ENCODE data around the gene USP3. TPM values are rescaled to one million over a fixed set of nuclear protein-coding genes. Genes with fewer than 3 reads are reported as not detected.

USP3 gene
- total and polyA plus RNA-seq, 2 of the 13 experiments (the other 11 are each of a cell fraction or from before 2014, with no cell fraction given), result 14.3 to 61.2 TPM

- TF ChIP-seq ZBTB44 (CRISPR knock-in tag; IDR thresholded peaks at IDR 0.05) (no peak), ZNF260 (CRISPR knock-in tag; IDR thresholded peaks at IDR 0.05; ENCODE audit: borderline replicate concordance, low read depth) (no peak)
Observed at GRCh38 chr15:63466378-63467192, 37.8 kb upstream of the USP3 start (continued).

GRCh38 chr15:63469190-63469589, 35.2 kb upstream of the USP3 start:
- FAIRE-seq (no peak), DNase-seq (ENCODE audit: low spot score) (no peak), ATAC-seq (no peak)
- intact Hi-C loops (cut with micrococcal nuclease; ENCODE audit: unreplicated experiment), result loop anchor here (5.0 kb wide), 1 partner anchor 128 kb away; the partner anchor contains the start of gene FBXL22
- Histone ChIP-seq H3K4me3 (replicated peaks in 1 of 3; ENCODE audit: insufficient read depth in 1 of 3, low read depth in 2 of 3, low read length in 3 of 3) (no peak overlapping the region), H3K27me3 (ENCODE audit: control insufficient read depth in 1 of 2, insufficient read depth in 2 of 2, low read length in 2 of 2) (no peaks in the 10 kb centered on the region), H3K9me3 (ENCODE audit: low read length) (no peaks in the 10 kb centered on the region), H3K4me1 (ENCODE audit: insufficient read depth, low read length) (peaks cover 68% of the 10 kb centered on the region), H3K36me3 (replicated peaks in 1 of 2; ENCODE audit: control insufficient read depth in 1 of 2, insufficient read depth in 2 of 2, low read length in 2 of 2) (no peaks in the 10 kb centered on the region), H3K4me2 (ENCODE audit: low read depth, low read length) (no peak overlapping the region), H2AFZ (ENCODE audit: low read length) (no peak overlapping the region), H3K27ac (ENCODE audit: extremely low read length, insufficient read depth, low read length) (no peak overlapping the region), H3K79me2 (ENCODE audit: insufficient read depth, low read length) (no peaks in the 10 kb centered on the region), H4K20me1 (ENCODE audit: insufficient read depth, low read length) (no peaks in the 10 kb centered on the region), H3K9ac (ENCODE audit: insufficient read depth, low read depth, low read length) (no peak overlapping the region)
- 97% methylated on average over 4 of the region's 5 CpGs for WGBS (ENCODE audit: low lambda C conversion rate)
- in situ Hi-C loops (cut with HindIII; ENCODE audit: extremely low pct_ligation_motif_present, low pct_unique_long_range_greater_than_20kb), result loop anchor here (5.0 kb wide), 2 partner anchors 33 to 123 kb away; partner anchors contain the start of gene USP3
- BruUV-seq (replicated peaks), result no TSS peak
- POLR2A ChIA-PET, result interaction anchor here (0.7 to 1.1 kb wide), 2 partner anchors 11 to 268 kb away, joined by 3 read pairs; no protein-coding TSS in a partner anchor
- CTCF ChIA-PET (ENCODE audit: low intra/inter-chr PET ratio, low total read pairs), result no interaction called here
- TF ChIP-seq HMGXB4 (CRISPR knock-in tag; IDR thresholded peaks at IDR 0.05; ENCODE audit: borderline replicate concordance in 1 of 2, low read depth in 1 of 2) (no peak), ZFP41 (CRISPR knock-in tag; IDR thresholded peaks at IDR 0.05; ENCODE audit: borderline replicate concordance) (no peak), ZBTB42 (CRISPR knock-in tag; IDR thresholded peaks at IDR 0.05) (no peak), ZMYM3 (CRISPR knock-in tag; IDR thresholded peaks at IDR 0.05) (no peak), POLR2G (IDR thresholded peaks at IDR 0.05; ENCODE audit: low read depth, low read length) (no peak), SP4 (CRISPR knock-in tag; IDR thresholded peaks at IDR 0.05) (no peak), MLX (CRISPR knock-in tag; IDR thresholded peaks at IDR 0.05) (no peak), ZNF790 (CRISPR knock-in tag; IDR thresholded peaks at IDR 0.05; ENCODE audit: borderline replicate concordance) (no peak), ZBTB26 (CRISPR knock-in tag; IDR thresholded peaks at IDR 0.05; ENCODE audit: borderline replicate concordance) (no peak), IRF1 (CRISPR knock-in tag; IDR thresholded peaks at IDR 0.05; ENCODE audit: low read depth) (no peak), LCORL (IDR thresholded peaks at IDR 0.05) (no peak), LCORL (CRISPR knock-in tag; IDR thresholded peaks at IDR 0.05) (no peak)

Data from HepG2 (cell line).